ENCODE results near the gene LMOD3. TPM values are rescaled to one million over a fixed set of nuclear protein-coding genes. Genes with fewer than 3 reads are reported as not detected.

Gene LMOD3
- total RNA-seq, 2 donors from 2014 or later, result 0.33 TPM; not detected in 1

DNA sequence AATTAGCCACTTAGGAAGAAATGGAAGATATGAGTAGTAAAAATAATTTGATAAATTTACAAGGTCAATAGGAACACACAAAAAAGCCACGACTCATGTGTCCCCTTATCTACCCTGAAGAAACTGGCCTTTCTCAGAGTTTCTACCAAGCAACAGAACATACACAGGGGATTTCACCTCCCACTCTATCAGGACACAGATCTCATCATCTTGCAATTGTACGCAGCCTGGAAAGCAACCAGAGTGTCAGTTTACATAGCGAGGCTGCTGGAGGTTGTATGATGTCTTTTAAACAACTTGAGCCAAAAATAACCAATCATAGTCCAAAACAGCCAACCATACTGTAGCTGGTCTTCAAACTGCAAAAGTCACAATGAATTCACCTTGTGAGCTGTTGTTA, 19.7 kb upstream of the LMOD3 start:
- H3K4me3 ChIP-seq, result no peak overlapping the region
- H3K4me1 ChIP-seq, result no peaks in the 10 kb centered on the region
- intact Hi-C loops (cut with DNase I), result no loop called here
- H3K9me3 ChIP-seq, result no peaks in the 10 kb centered on the region
- no peak for DNase-seq
- no peaks in the 10 kb centered on the region for H3K27me3 ChIP-seq
- 49 to 55% methylated on average over 3 of the region's 3 CpGs for WGBS, 2 donors
- H3K27ac ChIP-seq, result no peak overlapping the region
- no peaks in the 10 kb centered on the region for H3K36me3 ChIP-seq (replicated peaks in 1 of 2; ENCODE audit: insufficient read depth in 1 of 2, low read depth in 2 of 2)
- TF ChIP-seq, protein P1, sequence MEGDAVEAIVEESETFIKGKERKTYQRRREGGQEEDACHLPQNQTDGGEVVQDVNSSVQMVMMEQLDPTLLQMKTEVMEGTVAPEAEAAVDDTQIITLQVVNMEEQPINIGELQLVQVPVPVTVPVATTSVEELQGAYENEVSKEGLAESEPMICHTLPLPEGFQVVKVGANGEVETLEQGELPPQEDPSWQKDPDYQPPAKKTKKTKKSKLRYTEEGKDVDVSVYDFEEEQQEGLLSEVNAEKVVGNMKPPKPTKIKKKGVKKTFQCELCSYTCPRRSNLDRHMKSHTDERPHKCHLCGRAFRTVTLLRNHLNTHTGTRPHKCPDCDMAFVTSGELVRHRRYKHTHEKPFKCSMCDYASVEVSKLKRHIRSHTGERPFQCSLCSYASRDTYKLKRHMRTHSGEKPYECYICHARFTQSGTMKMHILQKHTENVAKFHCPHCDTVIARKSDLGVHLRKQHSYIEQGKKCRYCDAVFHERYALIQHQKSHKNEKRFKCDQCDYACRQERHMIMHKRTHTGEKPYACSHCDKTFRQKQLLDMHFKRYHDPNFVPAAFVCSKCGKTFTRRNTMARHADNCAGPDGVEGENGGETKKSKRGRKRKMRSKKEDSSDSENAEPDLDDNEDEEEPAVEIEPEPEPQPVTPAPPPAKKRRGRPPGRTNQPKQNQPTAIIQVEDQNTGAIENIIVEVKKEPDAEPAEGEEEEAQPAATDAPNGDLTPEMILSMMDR (IDR thresholded peaks at IDR 0.05), result no peak
- TF ChIP-seq POLR2A (IDR thresholded peaks at IDR 0.05), result no peak
- no peak for ATAC-seq

DNA sequence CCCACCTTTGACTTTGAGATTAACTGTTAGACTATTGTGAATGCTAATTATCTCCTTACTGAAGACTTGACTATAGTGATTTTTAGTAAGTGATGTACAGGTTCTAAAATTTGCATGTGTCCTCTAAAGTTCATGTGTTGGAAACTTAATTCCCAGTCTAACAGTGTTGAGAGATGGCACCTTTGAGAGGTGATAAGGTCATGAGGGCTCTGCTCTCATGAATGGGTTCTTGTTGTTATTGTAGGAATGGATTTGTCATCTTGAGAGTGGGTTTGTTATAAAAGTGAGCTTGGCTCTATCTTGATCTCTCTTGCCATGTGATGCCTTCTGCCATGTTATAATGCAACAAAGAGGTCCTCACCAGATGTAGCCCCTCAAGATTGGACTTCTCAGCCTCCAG, 18.9 kb upstream of the LMOD3 start:
- Histone ChIP-seq H3K4me1 (no peaks in the 10 kb centered on the region), H3K9me3 (no peaks in the 10 kb centered on the region), H3K4me3 (no peak overlapping the region), H3K27ac (no peak overlapping the region), H3K36me3 (replicated peaks in 1 of 2; ENCODE audit: insufficient read depth in 1 of 2, low read depth in 2 of 2) (no peaks in the 10 kb centered on the region), H3K27me3 (no peaks in the 10 kb centered on the region)
- TF ChIP-seq, protein P1 (IDR thresholded peaks at IDR 0.05), result no peak
- TF ChIP-seq POLR2A (IDR thresholded peaks at IDR 0.05), result no peak
- no peak for ATAC-seq
- no peak for DNase-seq
- intact Hi-C loops (cut with DNase I), result no loop called here

DNA sequence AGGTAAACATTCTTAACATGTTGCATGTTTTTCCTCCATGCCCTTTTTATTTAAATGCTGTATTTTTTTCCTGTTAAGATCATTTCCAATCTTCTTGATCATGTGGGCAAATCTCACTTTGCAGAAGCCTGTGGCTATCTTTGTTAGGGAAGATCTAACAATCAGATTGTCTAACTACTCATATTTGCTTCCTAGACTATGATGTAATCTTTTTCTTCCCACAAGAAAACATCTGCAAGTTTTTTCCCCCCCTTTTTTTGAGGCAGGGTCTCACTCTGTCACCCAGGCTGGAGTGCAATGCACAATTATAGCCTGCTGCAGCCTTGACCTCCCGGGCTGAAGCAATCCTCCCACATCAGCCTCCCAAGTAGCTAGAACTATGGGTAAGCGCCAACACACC, 15.0 kb upstream of the LMOD3 start:
- H3K27ac ChIP-seq, result no peak overlapping the region
- ATAC-seq (no peak), DNase-seq (no peak)
- intact Hi-C loops (cut with DNase I), result no loop called here
- H3K4me3 ChIP-seq, result no peak overlapping the region
- TF ChIP-seq, protein P1 (IDR thresholded peaks at IDR 0.05), result no peak
- no peak for TF ChIP-seq POLR2A (IDR thresholded peaks at IDR 0.05)
- no peaks in the 10 kb centered on the region for H3K27me3 ChIP-seq
- no peaks in the 10 kb centered on the region for H3K4me1 ChIP-seq
- no peaks in the 10 kb centered on the region for H3K36me3 ChIP-seq (replicated peaks in 1 of 2; ENCODE audit: insufficient read depth in 1 of 2, low read depth in 2 of 2)
- 91 to 95% methylated on average over 2 of the region's 2 CpGs for WGBS, 2 donors
- H3K9me3 ChIP-seq, result no peaks in the 10 kb centered on the region

DNA sequence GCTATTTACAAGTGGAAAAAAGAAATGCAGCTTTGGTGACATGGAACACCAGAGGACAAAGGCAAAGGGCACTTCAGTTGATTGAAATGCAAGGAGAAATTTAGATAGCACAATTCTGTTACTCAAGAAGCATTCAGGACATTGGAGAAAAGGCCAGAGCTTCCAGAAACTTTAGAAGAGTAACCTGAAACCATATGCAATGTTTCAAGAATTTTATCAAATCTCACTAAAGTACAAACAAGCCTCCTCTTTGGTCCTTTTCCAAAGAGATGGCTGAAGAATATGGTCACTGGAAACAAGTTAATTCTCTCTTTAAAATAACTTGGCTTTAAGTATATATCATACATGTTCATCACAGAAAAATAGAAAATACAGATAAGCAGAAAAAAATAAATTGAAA, 14.6 kb upstream of the LMOD3 start:
- no peaks in the 10 kb centered on the region for H3K36me3 ChIP-seq (replicated peaks in 1 of 2; ENCODE audit: insufficient read depth in 1 of 2, low read depth in 2 of 2)
- intact Hi-C loops (cut with DNase I), result no loop called here
- no peak for DNase-seq
- no peak overlapping the region for H3K27ac ChIP-seq
- no peaks in the 10 kb centered on the region for H3K27me3 ChIP-seq
- H3K4me1 ChIP-seq, result no peaks in the 10 kb centered on the region
- no peak overlapping the region for H3K4me3 ChIP-seq
- no peaks in the 10 kb centered on the region for H3K9me3 ChIP-seq
- TF ChIP-seq POLR2A (IDR thresholded peaks at IDR 0.05), result no peak
- TF ChIP-seq, protein P1 (IDR thresholded peaks at IDR 0.05), result no peak
- no peak for ATAC-seq

DNA sequence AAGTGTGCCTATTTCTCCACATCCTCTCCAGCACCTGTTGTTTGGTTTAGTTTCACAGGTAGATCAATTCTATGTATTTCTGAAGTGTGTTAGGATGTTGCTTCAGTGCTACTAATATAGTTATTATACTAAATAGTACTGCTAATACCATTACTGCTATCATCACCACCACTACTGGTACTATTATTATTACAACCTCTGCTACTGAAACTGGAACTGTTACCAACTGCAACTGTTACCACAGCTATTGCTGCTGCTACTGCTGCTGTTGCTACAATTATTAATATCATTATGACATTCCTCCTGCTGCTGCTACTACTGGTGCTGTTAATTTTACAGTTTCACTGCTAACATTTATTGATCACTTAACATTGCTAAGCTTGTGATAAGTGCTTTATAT, 8.3 kb upstream of the LMOD3 start:
- TF ChIP-seq, protein P1 (IDR thresholded peaks at IDR 0.05), result no peak
- no peak for TF ChIP-seq POLR2A (IDR thresholded peaks at IDR 0.05)
- no peak for ATAC-seq
- H3K4me1 ChIP-seq, result no peaks in the 10 kb centered on the region
- H3K36me3 ChIP-seq (replicated peaks in 1 of 2; ENCODE audit: insufficient read depth in 1 of 2, low read depth in 2 of 2), result no peaks in the 10 kb centered on the region
- DNase-seq, result no peak
- intact Hi-C loops (cut with DNase I), result no loop called here
- H3K4me3 ChIP-seq, result no peak overlapping the region
- no peaks in the 10 kb centered on the region for H3K9me3 ChIP-seq
- H3K27ac ChIP-seq, result no peak overlapping the region
- H3K27me3 ChIP-seq, result no peaks in the 10 kb centered on the region
